Measurements from ENCODE around the gene ACSM4.

GRCh38 chr12:7303230-7303629, 642 bp upstream of the ACSM4 start:
- no peak for TF ChIP-seq STAT6 (CRISPR knock-in tag; conservative IDR thresholded peaks at IDR 0.05; ENCODE audit: low read depth)
- TF ChIP-seq SOX15 (CRISPR knock-in tag; IDR thresholded peaks at IDR 0.05), result no peak
- no peak for TF ChIP-seq CTCF (IDR thresholded peaks at IDR 0.05)
- TF ChIP-seq SP1 (CRISPR knock-in tag; conservative IDR thresholded peaks at IDR 0.05), result no peak
- TF ChIP-seq ETV6 (CRISPR knock-in tag; IDR thresholded peaks at IDR 0.05), result no peak
- TF ChIP-seq NR1H2 (CRISPR knock-in tag; IDR thresholded peaks at IDR 0.05), result no peak

Measured in WTC11 (cell line).